ENCODE results near the gene FIGNL1.
A peak's percentile ranks its signal among the peaks of the same experiment; 100 is the strongest.

FIGNL1 gene

DNA sequence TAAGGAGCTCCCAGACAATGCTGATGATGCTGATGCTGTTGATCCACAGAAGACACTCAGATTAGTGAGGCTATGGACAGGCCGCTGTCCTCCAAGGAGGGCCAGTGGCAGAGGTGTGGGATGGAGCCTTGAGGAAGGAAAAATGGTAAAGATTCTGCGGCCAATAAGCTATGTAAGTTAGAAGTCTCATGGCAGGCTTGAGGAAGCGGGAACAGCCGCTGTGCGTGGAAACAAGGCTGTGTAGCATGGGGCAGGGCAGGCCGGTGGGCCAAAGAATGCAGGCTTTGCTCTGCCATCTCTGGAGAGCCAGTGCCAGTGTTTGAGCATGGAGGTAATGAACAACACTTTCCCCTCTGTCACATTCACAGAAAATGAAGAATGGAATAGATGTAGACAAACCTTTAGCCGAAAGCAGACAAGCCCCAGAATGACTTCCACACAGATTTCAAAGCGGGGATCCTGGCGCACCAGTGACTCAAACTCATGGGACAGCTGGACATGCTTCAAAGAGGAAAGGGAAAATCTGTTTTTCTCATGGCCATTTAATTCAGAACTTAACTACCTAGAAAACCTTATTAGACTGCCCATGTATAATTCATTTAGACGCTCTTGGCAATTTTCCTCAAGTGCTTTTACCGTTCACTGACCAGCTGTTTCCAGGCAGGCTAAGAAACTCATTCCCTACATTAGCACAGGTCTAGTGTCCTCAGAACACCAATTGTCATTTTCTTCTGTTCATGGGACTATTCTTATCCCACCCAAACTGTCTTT is 16.9 kb upstream of the FIGNL1 start:
- Histone ChIP-seq H3K79me2 (ENCODE audit: insufficient read depth, low read length) (no peaks in the 10 kb centered on the region), H3K9me3 (ENCODE audit: insufficient read depth, low read depth, low read length) (no peaks in the 10 kb centered on the region), H3K4me3 (ENCODE audit: low read length, poor library complexity, severe bottlenecking) (no peak overlapping the region), H3K36me3 (ENCODE audit: insufficient read depth, low read length) (no peaks in the 10 kb centered on the region), H3K27me3 (ENCODE audit: insufficient read depth, low read length, poor library complexity, severe bottlenecking) (no peaks in the 10 kb centered on the region), H4K20me1 (ENCODE audit: insufficient read depth, low read length, poor library complexity, severe bottlenecking) (no peaks in the 10 kb centered on the region), H3K4me2 (ENCODE audit: low read depth, low read length, poor library complexity, severe bottlenecking) (no peak overlapping the region), H3K9ac (ENCODE audit: low read depth, low read length, poor library complexity, severe bottlenecking) (no peak overlapping the region), H2AFZ (ENCODE audit: low read length) (peak overlapping the region; percentile 95), H3K4me1 (ENCODE audit: insufficient read depth, low read length, poor library complexity, severe bottlenecking) (peaks cover 4% of the 10 kb centered on the region), H3F3A (ENCODE audit: low read depth) (no peaks in the 10 kb centered on the region), H3K9me2 (replicated peaks; ENCODE audit: low read depth, low read length) (no peaks in the 10 kb centered on the region)
- TF ChIP-seq, protein P1, sequence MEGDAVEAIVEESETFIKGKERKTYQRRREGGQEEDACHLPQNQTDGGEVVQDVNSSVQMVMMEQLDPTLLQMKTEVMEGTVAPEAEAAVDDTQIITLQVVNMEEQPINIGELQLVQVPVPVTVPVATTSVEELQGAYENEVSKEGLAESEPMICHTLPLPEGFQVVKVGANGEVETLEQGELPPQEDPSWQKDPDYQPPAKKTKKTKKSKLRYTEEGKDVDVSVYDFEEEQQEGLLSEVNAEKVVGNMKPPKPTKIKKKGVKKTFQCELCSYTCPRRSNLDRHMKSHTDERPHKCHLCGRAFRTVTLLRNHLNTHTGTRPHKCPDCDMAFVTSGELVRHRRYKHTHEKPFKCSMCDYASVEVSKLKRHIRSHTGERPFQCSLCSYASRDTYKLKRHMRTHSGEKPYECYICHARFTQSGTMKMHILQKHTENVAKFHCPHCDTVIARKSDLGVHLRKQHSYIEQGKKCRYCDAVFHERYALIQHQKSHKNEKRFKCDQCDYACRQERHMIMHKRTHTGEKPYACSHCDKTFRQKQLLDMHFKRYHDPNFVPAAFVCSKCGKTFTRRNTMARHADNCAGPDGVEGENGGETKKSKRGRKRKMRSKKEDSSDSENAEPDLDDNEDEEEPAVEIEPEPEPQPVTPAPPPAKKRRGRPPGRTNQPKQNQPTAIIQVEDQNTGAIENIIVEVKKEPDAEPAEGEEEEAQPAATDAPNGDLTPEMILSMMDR (conservative IDR thresholded peaks at IDR 0.05; ENCODE audit: low read length) = no peak
- no peak for TF ChIP-seq EZH2phosphoT487 (IDR thresholded peaks at IDR 0.05; ENCODE audit: borderline replicate concordance)

DNA sequence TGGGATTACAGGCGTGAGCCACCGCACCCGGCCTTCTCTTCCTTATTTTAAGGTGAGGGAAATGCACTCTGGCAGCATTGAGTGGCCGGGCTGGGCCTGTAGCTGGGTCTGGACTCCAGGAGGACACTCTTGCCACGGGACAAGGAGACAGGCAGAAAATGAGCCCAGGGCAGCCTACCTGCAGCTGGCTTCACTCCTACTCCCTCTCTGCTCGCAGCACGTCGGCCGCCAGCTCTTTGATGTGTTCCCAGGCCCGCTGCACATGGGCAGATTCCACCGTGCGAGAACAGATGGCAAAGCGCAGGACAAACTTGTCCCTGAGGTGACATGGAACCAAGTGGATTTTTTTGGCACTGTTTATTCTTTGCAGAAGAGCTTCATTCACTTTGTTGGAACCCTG is 12.9 kb upstream of the FIGNL1 start:
- no peak for TF ChIP-seq EZH2phosphoT487 (IDR thresholded peaks at IDR 0.05; ENCODE audit: borderline replicate concordance)
- TF ChIP-seq, protein P1 (conservative IDR thresholded peaks at IDR 0.05; ENCODE audit: low read length) = no peak
- peaks cover 4% of the 10 kb centered on the region for H3K4me1 ChIP-seq (ENCODE audit: insufficient read depth, low read length, poor library complexity, severe bottlenecking)
- no peaks in the 10 kb centered on the region for H4K20me1 ChIP-seq (ENCODE audit: insufficient read depth, low read length, poor library complexity, severe bottlenecking)
- H3K36me3 ChIP-seq (ENCODE audit: insufficient read depth, low read length) = no peaks in the 10 kb centered on the region
- H3F3A ChIP-seq (ENCODE audit: low read depth) = no peaks in the 10 kb centered on the region
- no peak overlapping the region for H3K9ac ChIP-seq (ENCODE audit: low read depth, low read length, poor library complexity, severe bottlenecking)
- no peaks in the 10 kb centered on the region for H3K9me2 ChIP-seq (replicated peaks; ENCODE audit: low read depth, low read length)
- no peaks in the 10 kb centered on the region for H3K79me2 ChIP-seq (ENCODE audit: insufficient read depth, low read length)
- no peak overlapping the region for H3K4me2 ChIP-seq (ENCODE audit: low read depth, low read length, poor library complexity, severe bottlenecking)
- no peak overlapping the region for H2AFZ ChIP-seq (ENCODE audit: low read length)
- H3K27me3 ChIP-seq (ENCODE audit: insufficient read depth, low read length, poor library complexity, severe bottlenecking) = no peaks in the 10 kb centered on the region
- no peak overlapping the region for H3K4me3 ChIP-seq (ENCODE audit: low read length, poor library complexity, severe bottlenecking)
- H3K9me3 ChIP-seq (ENCODE audit: insufficient read depth, low read depth, low read length) = no peaks in the 10 kb centered on the region

DNA sequence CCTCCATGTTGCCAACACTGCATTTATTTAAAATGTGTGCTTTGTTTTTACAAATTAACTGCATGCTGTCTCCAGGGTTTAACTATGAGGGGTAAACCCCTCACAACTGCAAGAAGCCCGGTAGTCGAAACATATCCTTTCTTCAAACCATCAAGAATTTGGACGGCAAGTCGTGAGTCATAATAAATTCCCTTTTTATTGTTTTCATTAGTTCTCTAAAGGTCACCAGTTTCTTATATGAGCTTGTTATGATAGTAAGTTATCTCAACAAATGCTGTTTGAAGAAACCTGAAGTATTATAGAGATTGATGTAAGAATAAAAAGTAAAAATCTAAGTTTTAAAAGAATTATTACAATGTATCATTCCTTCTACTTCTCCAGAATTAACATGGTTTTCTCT is 12.2 kb upstream of the FIGNL1 start:
- Histone ChIP-seq H3K4me3 (ENCODE audit: low read length, poor library complexity, severe bottlenecking) (no peak overlapping the region), H3K79me2 (ENCODE audit: insufficient read depth, low read length) (no peaks in the 10 kb centered on the region), H3K9ac (ENCODE audit: low read depth, low read length, poor library complexity, severe bottlenecking) (no peak overlapping the region), H3K9me3 (ENCODE audit: insufficient read depth, low read depth, low read length) (no peaks in the 10 kb centered on the region), H3K27me3 (ENCODE audit: insufficient read depth, low read length, poor library complexity, severe bottlenecking) (no peaks in the 10 kb centered on the region), H3K36me3 (ENCODE audit: insufficient read depth, low read length) (no peaks in the 10 kb centered on the region), H3K4me2 (ENCODE audit: low read depth, low read length, poor library complexity, severe bottlenecking) (no peak overlapping the region), H4K20me1 (ENCODE audit: insufficient read depth, low read length, poor library complexity, severe bottlenecking) (no peaks in the 10 kb centered on the region), H3K9me2 (replicated peaks; ENCODE audit: low read depth, low read length) (no peaks in the 10 kb centered on the region), H3F3A (ENCODE audit: low read depth) (no peaks in the 10 kb centered on the region), H3K4me1 (ENCODE audit: insufficient read depth, low read length, poor library complexity, severe bottlenecking) (no peaks in the 10 kb centered on the region), H2AFZ (ENCODE audit: low read length) (no peak overlapping the region)
- no peak for TF ChIP-seq EZH2phosphoT487 (IDR thresholded peaks at IDR 0.05; ENCODE audit: borderline replicate concordance)
- TF ChIP-seq, protein P1 (conservative IDR thresholded peaks at IDR 0.05; ENCODE audit: low read length) = no peak

Measured in Loucy (cell line).